Fibroblast of skin of abdomen (primary cell): Measurements from ENCODE around the gene ZNF226.
"Not testable (repeated sequence)": the region's sequence is repeated elsewhere in the genome, so short reads cannot be mapped to it uniquely, and the experiment has no call there.

Source experiments
- DNase-seq: peaks from one replicate; pipeline ENCODE4 v3.0.0-alpha.2; 2013

Gene ZNF226

DNA sequence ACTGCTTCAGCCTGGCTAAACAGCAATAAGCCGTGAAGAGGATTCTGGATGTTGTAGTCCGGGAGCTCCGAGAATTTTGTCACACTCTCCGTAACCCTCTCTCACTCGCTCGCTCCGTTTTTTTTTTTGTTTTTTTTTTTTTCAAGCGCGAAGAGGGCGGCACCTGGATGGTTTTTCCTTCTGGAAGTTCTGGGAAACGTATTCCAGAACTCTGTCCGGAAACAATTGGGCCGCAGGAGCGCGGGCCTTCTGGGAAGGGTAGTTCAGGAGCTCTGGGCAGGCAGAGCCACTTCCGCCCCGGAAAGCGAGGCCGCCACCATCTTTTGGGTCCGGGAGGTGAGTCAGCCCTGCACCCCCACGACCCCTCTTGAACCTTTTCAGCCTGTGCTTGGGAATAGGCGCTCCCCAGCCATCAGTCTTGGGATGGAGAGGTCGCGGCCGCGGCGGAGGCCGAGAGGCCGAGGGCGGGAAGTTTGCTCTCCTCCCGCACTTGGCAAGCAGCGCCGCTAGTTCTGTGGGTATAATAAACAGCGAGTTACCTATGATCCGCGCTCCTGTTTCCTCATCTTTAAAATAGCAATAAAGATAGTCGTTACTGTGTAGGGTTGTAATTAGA is 47.5 kb downstream of the ZNF226 start, which contains the start of gene ZNF227:
TSS of gene ZNF227 (plus strand) at position 283 of the 616 bp plus-strand sequence. CDS start 5,261 bp downstream, outside the sequence.
- DNase-seq, result peak; percentile 97

DNA sequence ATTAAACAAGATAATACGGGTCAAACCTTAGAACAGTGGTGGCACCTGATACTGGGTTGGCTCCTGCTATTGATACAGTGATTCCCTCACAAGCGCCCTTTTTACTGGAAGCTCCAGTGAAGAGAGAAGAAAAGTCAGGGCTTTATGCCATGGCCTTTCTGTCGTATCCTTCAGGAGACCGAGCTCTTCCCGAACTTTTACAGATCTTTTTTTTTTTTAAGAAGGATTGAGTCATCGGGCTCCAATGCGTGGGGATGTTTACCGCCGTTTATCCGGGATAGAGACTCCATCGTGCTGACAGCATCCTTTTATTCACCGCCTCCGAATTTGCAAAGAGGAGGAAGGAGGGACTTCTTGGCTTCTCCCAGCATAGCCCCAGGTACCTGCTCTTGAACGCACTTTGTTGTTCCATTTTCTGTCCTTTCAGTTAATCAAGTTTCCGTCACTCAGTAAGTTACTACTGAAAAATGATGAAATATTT is 48.0 kb downstream of the ZNF226 start:
- peak; percentile 20 for DNase-seq

DNA sequence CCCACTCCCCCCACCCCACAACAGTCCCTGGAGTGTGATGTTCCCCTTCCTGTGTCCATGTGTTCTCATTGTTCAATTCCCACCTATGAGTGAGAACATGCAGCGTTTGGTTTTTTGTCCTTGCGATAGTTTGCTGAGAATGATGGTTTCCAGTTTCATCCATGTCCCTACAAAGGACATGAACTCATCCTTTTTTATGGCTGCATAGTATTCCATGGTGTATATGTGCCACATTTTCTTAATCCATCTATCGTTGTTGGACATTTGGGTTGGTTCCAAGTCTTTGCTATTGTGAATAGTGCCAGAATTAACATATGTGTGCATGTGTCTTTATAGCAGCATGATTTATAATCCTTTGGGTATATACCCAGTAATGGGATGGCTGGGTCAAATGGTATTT is 55.0 kb downstream of the ZNF226 start:
- not testable (repeated sequence) for DNase-seq

DNA sequence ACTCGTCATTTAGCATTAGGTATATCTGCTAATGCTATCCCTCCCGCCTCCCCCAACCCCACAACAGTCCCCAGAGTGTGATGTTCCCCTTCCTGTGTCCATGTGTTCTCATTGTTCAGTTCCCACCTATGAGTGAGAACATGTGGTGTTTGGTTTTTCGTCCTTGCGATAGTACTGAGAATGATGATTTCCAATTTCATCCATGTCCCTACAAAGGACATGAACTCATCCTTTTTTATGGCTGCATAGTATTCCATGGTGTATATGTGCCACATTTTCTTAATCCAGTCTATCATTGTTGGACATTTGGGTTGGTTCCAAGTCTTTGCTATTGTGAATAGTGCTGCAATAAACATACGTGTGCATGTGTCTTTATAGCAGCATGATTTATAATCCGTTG is 55.9 kb downstream of the ZNF226 start:
- DNase-seq, result not testable (repeated sequence)

DNA sequence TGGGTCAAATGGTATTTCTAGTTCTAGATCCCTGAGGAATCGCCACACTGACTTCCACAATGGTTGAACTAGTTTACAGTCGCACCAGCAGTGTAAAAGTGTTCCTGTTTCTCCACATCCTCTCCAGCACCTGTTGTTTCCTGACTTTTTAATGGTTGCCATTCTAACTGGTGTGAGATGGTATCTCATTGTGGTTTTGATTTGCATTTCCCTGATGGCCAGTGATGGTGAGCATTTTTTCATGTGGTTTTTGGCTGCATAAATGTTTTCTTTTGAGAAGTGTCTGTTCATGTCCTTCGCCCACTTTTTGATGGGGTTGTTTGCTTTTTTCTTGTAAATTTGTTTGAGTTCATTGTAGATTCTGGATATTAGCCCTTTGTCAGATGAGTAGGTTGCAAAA is 56.4 kb downstream of the ZNF226 start:
- not testable (repeated sequence) for DNase-seq
